PC-3 (cell line): Measurements from ENCODE around the gene DHX32.

Source experiments
- CTCF ChIP-seq: fragments of 300-600 bp; sonication (generic); conservative IDR thresholded peaks from 2 replicates; pipeline ENCODE4 v1.5.1; 2017; ENCODE audit warnings: antibody characterized with exemption, low read depth, mild to moderate bottlenecking, low read length
- EZH2phosphoT487 ChIP-seq: fragments of 300-600 bp; sonication (generic); IDR thresholded peaks from 2 replicates; pipeline ENCODE4 v1.6.1; 2018; ENCODE audit warnings: mild to moderate bottlenecking, antibody characterized with exemption, low read length, borderline replicate concordance

DNA sequence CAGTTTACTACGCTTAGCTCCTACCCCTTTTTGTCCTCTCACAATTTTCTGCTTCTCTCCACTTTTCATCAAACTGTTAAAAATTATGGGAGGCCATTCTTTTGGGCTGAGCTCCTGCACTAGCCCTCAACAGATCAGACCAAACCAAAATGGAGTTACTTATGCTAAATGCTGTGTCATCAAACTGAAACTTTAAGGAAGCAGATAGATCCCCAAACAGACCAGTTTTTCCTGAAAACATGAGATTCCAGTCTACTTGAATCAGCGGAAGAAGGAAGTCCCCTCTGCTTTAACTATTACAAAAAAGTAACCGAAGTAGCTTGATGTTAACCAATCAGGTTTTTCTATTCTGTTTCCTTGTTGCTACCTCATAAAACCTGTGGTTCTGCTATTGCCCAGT, 35.9 kb upstream of the DHX32 start:
- TF ChIP-seq CTCF (no peak), EZH2phosphoT487 (no peak)
